Endothelial cell of umbilical vein (primary cell): ENCODE results near the gene PLEKHA4. TPM values are rescaled to one million over a fixed set of nuclear protein-coding genes. Genes with fewer than 3 reads are reported as not detected.

ENCODE experiments used
- BruUV-seq: library from RNA; stranded (reverse); fragments of 400-500 nt; replicated peaks from 2 replicates; lab custom pipeline; 2021; lab: Mats Ljungman, UMichigan
- CTCF ChIA-PET: fragments of 300-600, 350-600 bp; sonication (Branson Sonifier 250); formaldehyde crosslinking; loops from one replicate; lab custom pipeline; 2021; ENCODE audit warnings: antibody characterized with exemption, inconsistent platforms; lab: Charles Lee
- POLR2A ChIA-PET: fragments of 300-600, 350-600 bp; sonication (Branson Sonifier 250); formaldehyde crosslinking; loops from one replicate; lab custom pipeline; 2021; ENCODE audit warnings: antibody characterized with exemption, inconsistent platforms; lab: Charles Lee
- DNase-seq: peaks from one replicate; pipeline ENCODE4 v3.0.0-alpha.2; 2011; ENCODE audit warnings: low read depth, low spot score
- FAIRE-seq: peaks from 2 replicates; lab custom pipeline; 2011; peaks lifted over from hg19 to GRCh38; lab: Jason Lieb, UNC
- H2AFZ ChIP-seq: 2 replicates; pipeline ENCODE4 v1.6.0; 2012; ENCODE audit warnings: low read depth, low read length, control low read depth, inconsistent platforms
- H3K27ac ChIP-seq: 2 replicates; pipeline ENCODE4 v1.5.1; 2011; ENCODE audit warnings: low read depth, mild to moderate bottlenecking, control low read depth, low read length, moderate library complexity; ENCODE audit not compliant: insufficient read depth
- H3K27me3 ChIP-seq, 2 experiments: 2 replicates each; pipeline versions ENCODE4 v1.6.0 to v1.6.1; 2011; ENCODE audit warnings: low read length in 2 of 2, mixed read lengths in 1 of 2; ENCODE audit not compliant: control insufficient read depth in 2 of 2, insufficient read depth in 2 of 2
- H3K36me3 ChIP-seq, 2 experiments: 2 replicates in 1 of 2; 3 replicates in 1 of 2; pipeline ENCODE4 v1.5.1; 2011; ENCODE audit warnings: low read length in 2 of 2, mild to moderate bottlenecking in 1 of 2, moderate library complexity in 1 of 2; ENCODE audit not compliant: control insufficient read depth in 2 of 2, insufficient read depth in 2 of 2; ENCODE audit errors: extremely low read depth in 1 of 2
- H3K4me1 ChIP-seq: 3 replicates; pipeline ENCODE4 v1.5.1; 2011; ENCODE audit warnings: mild to moderate bottlenecking, low read length; ENCODE audit not compliant: control insufficient read depth, insufficient read depth; ENCODE audit errors: extremely low read depth
- H3K4me2 ChIP-seq: 2 replicates; pipeline ENCODE4 v1.6.1; 2011; ENCODE audit warnings: low read length, control low read depth, mixed read lengths; ENCODE audit not compliant: insufficient read depth
- H3K4me3 ChIP-seq, 3 experiments: fragments of 200-600 bp in 1 of 3; sonication (generic), shearing (Covaris generic) in 1 of 3; replicated peaks in 1 of 3; 2 replicates each; pipeline ENCODE4 v1.5.1; 2011 to 2016; ENCODE audit warnings: control low read depth in 3 of 3, low read length in 3 of 3, mild to moderate bottlenecking in 2 of 3, inconsistent platforms in 1 of 3, low read depth in 1 of 3, moderate library complexity in 1 of 3; ENCODE audit not compliant: insufficient read depth in 1 of 3
- H3K79me2 ChIP-seq: 2 replicates; pipeline ENCODE4 v1.6.0; 2012; ENCODE audit warnings: low read length, inconsistent platforms; ENCODE audit not compliant: control insufficient read depth, insufficient read depth
- H3K9ac ChIP-seq: replicated peaks from 2 replicates; pipeline ENCODE3; 2011; ENCODE audit warnings: low read length, control low read depth; ENCODE audit not compliant: insufficient read depth; ENCODE audit errors: extremely low read depth
- H3K9me1 ChIP-seq: replicated peaks from 3 replicates; pipeline ENCODE4 v1.6.0; 2011; ENCODE audit warnings: mild to moderate bottlenecking, low read length; ENCODE audit not compliant: control insufficient read depth, insufficient read depth; ENCODE audit errors: extremely low read depth
- H3K9me3 ChIP-seq: replicated peaks from 2 replicates; pipeline ENCODE4 v1.5.1; 2012; ENCODE audit warnings: low read length, inconsistent platforms; ENCODE audit not compliant: control insufficient read depth, insufficient read depth
- H4K20me1 ChIP-seq: replicated peaks from 2 replicates; pipeline ENCODE3; 2011; ENCODE audit warnings: mild to moderate bottlenecking, low read length; ENCODE audit not compliant: control insufficient read depth, insufficient read depth; ENCODE audit errors: extremely low read depth
- EZH2 ChIP-seq: IDR thresholded peaks from 2 replicates; pipeline ENCODE4 v1.6.1; 2012; ENCODE audit warnings: borderline replicate concordance, low read depth, mild to moderate bottlenecking, moderate library complexity, low read length, inconsistent platforms; ENCODE audit not compliant: severe bottlenecking
- FOS ChIP-seq: IDR thresholded peaks from 2 replicates; pipeline ENCODE4 v1.6.1; 2011; ENCODE audit warnings: mild to moderate bottlenecking, low read length, moderate library complexity, borderline replicate concordance; ENCODE audit not compliant: insufficient read depth
- GATA2 ChIP-seq: IDR thresholded peaks from 2 replicates; pipeline ENCODE4 v1.7.0; 2011; ENCODE audit warnings: low read depth, mild to moderate bottlenecking, moderate library complexity, mixed read lengths, low read length; ENCODE audit not compliant: insufficient read length, insufficient read depth
- JUN ChIP-seq: IDR thresholded peaks from 2 replicates; pipeline ENCODE4 v1.6.1; 2011; ENCODE audit warnings: borderline replicate concordance, low read depth; ENCODE audit not compliant: insufficient read length, insufficient read depth
- MYC ChIP-seq: IDR thresholded peaks from one replicate; pipeline ENCODE4 v1.6.1; 2011; ENCODE audit warnings: mild to moderate bottlenecking, low read depth, low read length
- POLR2A ChIP-seq: IDR thresholded peaks from 2 replicates; pipeline ENCODE4 v1.6.1; 2012; ENCODE audit warnings: low read depth, mild to moderate bottlenecking, control low read depth, low read length
- POLR2AphosphoS5 ChIP-seq: IDR thresholded peaks from 2 replicates; pipeline ENCODE4 v1.6.1; 2012; ENCODE audit warnings: low read depth, mild to moderate bottlenecking, control low read depth, low read length, moderate library complexity; ENCODE audit not compliant: insufficient read depth
- dilution Hi-C: fragments of 300-500 bp; cut with MboI; formaldehyde crosslinking; loops from one replicate; pipeline ENCODE4 v1.15.0; 2019; ENCODE audit warnings: low sequenced_read_pairs; ENCODE audit not compliant: extremely low pct_ligation_motif_present
- intact Hi-C: fragments of 100-400 bp; cut with micrococcal nuclease; formaldehyde crosslinking; loops from one replicate; pipeline ENCODE4 v1.10.0; 2022
- polyA plus RNA-seq, 4 experiments: library from polyadenylated mRNA; depleted of rRNA in 3 of 4; stranded (reverse) in 3 of 4; unstranded in 1 of 4; fragments of >200 nt; gene quantifications; 2 replicates each; pipeline versions ENCODE4 v1.2.1 to v1.2.3, GENCODE V29; 2011 to 2012; ENCODE audit warnings: missing spikeins in 1 of 4
- total RNA-seq: library from RNA; stranded (reverse); gene quantifications from 2 replicates; pipeline ENCODE4 v1.2.3, GENCODE V29; 2021
- TF ChIP-seq, protein P1 (sequence below): IDR thresholded peaks from 2 replicates; pipeline ENCODE4 v1.6.1; 2011; ENCODE audit not compliant: insufficient read depth, insufficient read length
- TF ChIP-seq, protein P2 (sequence below), 2 donors: IDR thresholded peaks; 1 replicate in 1 of 2; 2 replicates in 1 of 2; pipeline ENCODE4 v1.5.1; 2011; ENCODE audit warnings: low read length in 2 of 2, mild to moderate bottlenecking in 2 of 2, moderate library complexity in 2 of 2, control low read depth in 1 of 2, inconsistent platforms in 1 of 2, low read depth in 1 of 2; ENCODE audit not compliant: insufficient read depth in 1 of 2; ENCODE audit errors: extremely low read depth in 1 of 2

Gene PLEKHA4
- total and polyA plus RNA-seq, 2 donors (not counting 3 experiments of a cell fraction or from before 2014, with no cell fraction given): 4.5 to 10.1 TPM

DNA sequence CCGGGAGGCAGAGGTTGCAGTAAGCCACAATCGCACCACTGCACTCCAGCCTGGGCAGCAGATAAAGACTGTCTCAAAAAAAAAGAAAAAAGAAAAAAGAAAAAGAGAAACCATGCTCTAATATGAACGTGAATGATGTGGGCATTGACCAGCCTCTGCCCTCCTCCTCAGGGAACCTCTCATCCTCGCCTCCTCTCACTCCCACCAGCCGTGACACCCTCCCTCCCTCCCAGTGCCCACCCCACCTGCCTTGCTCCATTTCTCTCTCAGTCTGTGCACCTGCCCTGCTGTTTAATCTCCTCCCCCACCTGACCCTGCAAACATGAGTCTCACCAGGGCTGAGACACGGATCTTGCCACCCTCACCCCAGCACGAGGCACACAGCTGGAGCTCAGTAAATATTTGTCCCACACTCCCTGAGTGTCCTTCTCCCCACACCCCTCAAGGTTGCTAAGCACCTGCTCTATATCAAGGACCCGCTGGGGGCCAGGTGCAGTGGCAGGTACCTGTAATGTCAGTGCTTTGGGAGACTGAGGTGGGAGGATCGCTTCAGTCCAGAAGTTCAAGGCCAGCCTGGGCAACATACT is 50.1 kb downstream of the PLEKHA4 start:
- Histone ChIP-seq H3K4me1 (no peaks in the 10 kb centered on the region), H3K27me3 (no peaks in the 10 kb centered on the region), H3K9ac (no peak overlapping the region), H3K79me2 (no peaks in the 10 kb centered on the region), H3K9me1 (no peaks in the 10 kb centered on the region), H4K20me1 (no peaks in the 10 kb centered on the region), H3K4me3 (no peak overlapping the region), H3K36me3 (no peaks in the 10 kb centered on the region), H3K27ac (no peak overlapping the region), H3K4me2 (no peak overlapping the region), H3K9me3 (no peaks in the 10 kb centered on the region), H2AFZ (no peak overlapping the region)
- no TSS peak for BruUV-seq
- CTCF ChIA-PET: interaction anchor here (0.7 kb wide), 1 partner anchor 18 kb away, joined by 3 read pairs; the partner anchor contains the start of gene HSD17B14
- TF ChIP-seq POLR2A (no peak), MYC (no peak), JUN (no peak), EZH2 (no peak), FOS (no peak), GATA2 (no peak), POLR2AphosphoS5 (no peak)
- TF ChIP-seq, protein P1, sequence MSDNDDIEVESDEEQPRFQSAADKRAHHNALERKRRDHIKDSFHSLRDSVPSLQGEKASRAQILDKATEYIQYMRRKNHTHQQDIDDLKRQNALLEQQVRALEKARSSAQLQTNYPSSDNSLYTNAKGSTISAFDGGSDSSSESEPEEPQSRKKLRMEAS: no peak
- TF ChIP-seq, protein P2, sequence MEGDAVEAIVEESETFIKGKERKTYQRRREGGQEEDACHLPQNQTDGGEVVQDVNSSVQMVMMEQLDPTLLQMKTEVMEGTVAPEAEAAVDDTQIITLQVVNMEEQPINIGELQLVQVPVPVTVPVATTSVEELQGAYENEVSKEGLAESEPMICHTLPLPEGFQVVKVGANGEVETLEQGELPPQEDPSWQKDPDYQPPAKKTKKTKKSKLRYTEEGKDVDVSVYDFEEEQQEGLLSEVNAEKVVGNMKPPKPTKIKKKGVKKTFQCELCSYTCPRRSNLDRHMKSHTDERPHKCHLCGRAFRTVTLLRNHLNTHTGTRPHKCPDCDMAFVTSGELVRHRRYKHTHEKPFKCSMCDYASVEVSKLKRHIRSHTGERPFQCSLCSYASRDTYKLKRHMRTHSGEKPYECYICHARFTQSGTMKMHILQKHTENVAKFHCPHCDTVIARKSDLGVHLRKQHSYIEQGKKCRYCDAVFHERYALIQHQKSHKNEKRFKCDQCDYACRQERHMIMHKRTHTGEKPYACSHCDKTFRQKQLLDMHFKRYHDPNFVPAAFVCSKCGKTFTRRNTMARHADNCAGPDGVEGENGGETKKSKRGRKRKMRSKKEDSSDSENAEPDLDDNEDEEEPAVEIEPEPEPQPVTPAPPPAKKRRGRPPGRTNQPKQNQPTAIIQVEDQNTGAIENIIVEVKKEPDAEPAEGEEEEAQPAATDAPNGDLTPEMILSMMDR (IDR thresholded peaks at IDR 0.05; ENCODE audit: extremely low read depth in 1 of 2, insufficient read depth in 1 of 2, low read depth in 1 of 2, low read length in 2 of 2): no peak
- intact Hi-C loops (no loop called here), dilution Hi-C loops (no loop called here)
- POLR2A ChIA-PET: no interaction called here
- DNase-seq (no peak), FAIRE-seq (no peak)
